SJSA1 (cell line): ENCODE results near the gene ADCY7. TPM values are rescaled to one million over a fixed set of nuclear protein-coding genes. Genes with fewer than 3 reads are reported as not detected.

Source experiments
- DNase-seq, 2 experiments: peaks; one replicate each; pipeline ENCODE4 v3.0.0-alpha.2; 2015 to 2020; ENCODE audit warnings: low spot score in 2 of 2, low read depth in 1 of 2
- H3K27ac ChIP-seq: fragments of 250-450 bp; sonication (Bioruptor Pico); 2 replicates; pipeline ENCODE4 v1.5.1; 2020; ENCODE audit warnings: mild to moderate bottlenecking, moderate library complexity
- H3K27me3 ChIP-seq: fragments of 250-450 bp; sonication (Bioruptor Pico); replicated peaks from 2 replicates; pipeline ENCODE4 v1.5.1; 2020; ENCODE audit warnings: mild to moderate bottlenecking, moderate library complexity
- H3K36me3 ChIP-seq: fragments of 250-450 bp; sonication (Bioruptor Pico); 2 replicates; pipeline ENCODE4 v1.5.1; 2020; ENCODE audit warnings: mild to moderate bottlenecking
- H3K4me1 ChIP-seq: fragments of 250-450 bp; sonication (Bioruptor Pico); replicated peaks from 2 replicates; pipeline ENCODE4 v1.6.1; 2021; ENCODE audit warnings: mild to moderate bottlenecking
- H3K4me3 ChIP-seq: fragments of 250-450 bp; sonication (Bioruptor Pico); 2 replicates; pipeline ENCODE4 v1.5.1; 2020; ENCODE audit warnings: mild to moderate bottlenecking
- H3K9me3 ChIP-seq: fragments of 250-450 bp; sonication (Bioruptor Pico); replicated peaks from 2 replicates; pipeline ENCODE4 v1.5.1; 2020; ENCODE audit warnings: mild to moderate bottlenecking
- total RNA-seq: library from RNA; depleted of rRNA; stranded (reverse); fragments of >200 nt; shearing (Covaris generic); gene quantifications from 2 replicates; pipeline ENCODE4 v1.2.3, GENCODE V29; 2014

The ADCY7 gene
- total RNA-seq, 1 experiment from 2014 or later = 103 TPM

DNA sequence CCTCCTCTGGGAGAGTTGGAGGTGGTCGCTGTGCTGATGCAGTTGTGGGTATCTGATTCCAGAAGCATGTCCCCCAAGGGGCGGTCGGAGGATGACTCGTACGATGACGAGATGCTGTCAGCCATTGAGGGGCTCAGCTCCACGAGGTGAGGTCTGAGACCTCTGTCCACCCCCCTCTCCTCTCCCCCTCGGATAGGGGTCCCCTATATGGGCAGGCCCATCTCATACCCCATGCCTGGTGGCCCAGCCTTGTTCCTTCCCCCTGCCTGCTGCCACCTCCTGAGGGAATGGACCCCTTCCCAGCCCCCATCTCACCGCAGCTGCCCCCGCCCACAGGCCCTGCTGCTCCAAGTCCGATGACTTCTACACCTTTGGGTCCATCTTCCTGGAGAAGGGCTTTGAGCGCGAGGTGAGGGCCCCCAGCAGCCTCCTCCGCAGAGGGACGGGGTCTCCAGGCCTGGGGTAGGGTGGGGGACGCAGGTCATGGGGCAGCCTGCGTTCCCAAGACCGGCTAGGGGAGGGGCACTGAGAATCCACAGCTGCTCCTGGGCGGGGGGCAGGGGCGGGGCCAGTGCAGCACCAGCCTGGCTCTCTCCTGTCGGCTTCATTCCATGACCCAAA lies 39.2 kb downstream of the ADCY7 start:
- Histone ChIP-seq H3K36me3 (peaks cover 75% of the 10 kb centered on the region), H3K27ac (peak overlapping the region; percentile 95), H3K27me3 (no peaks in the 10 kb centered on the region), H3K4me1 (peaks cover 77% of the 10 kb centered on the region), H3K4me3 (no peak overlapping the region), H3K9me3 (no peaks in the 10 kb centered on the region)
- peak in 1 of 2 experiments; percentile 45 for DNase-seq

DNA sequence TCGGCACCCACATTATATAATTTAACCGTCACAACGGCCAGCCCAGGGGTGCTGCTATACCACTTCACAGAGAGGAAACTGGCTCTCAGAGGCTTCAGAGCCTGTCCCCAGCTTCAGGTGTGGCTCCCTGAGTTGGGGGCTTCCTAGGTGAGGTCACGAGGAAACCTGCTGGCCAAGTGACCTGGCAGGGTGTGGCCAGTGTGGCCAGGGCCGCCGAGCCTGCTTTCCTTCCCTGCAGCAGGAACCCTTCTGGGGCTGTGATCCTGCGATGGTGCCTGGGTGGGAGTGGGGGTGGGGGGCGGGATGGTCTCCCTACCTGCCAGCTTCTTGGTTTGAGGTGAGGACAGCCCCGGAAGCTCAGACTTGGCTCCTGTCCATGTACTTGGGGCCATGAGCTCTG lies 39.9 kb downstream of the ADCY7 start:
- Histone ChIP-seq H3K36me3 (peaks cover 75% of the 10 kb centered on the region), H3K9me3 (no peaks in the 10 kb centered on the region), H3K27me3 (no peaks in the 10 kb centered on the region), H3K4me1 (peaks cover 70% of the 10 kb centered on the region), H3K4me3 (no peak overlapping the region), H3K27ac (no peak overlapping the region)
- peak in 1 of 2 experiments; percentile 37 for DNase-seq

DNA sequence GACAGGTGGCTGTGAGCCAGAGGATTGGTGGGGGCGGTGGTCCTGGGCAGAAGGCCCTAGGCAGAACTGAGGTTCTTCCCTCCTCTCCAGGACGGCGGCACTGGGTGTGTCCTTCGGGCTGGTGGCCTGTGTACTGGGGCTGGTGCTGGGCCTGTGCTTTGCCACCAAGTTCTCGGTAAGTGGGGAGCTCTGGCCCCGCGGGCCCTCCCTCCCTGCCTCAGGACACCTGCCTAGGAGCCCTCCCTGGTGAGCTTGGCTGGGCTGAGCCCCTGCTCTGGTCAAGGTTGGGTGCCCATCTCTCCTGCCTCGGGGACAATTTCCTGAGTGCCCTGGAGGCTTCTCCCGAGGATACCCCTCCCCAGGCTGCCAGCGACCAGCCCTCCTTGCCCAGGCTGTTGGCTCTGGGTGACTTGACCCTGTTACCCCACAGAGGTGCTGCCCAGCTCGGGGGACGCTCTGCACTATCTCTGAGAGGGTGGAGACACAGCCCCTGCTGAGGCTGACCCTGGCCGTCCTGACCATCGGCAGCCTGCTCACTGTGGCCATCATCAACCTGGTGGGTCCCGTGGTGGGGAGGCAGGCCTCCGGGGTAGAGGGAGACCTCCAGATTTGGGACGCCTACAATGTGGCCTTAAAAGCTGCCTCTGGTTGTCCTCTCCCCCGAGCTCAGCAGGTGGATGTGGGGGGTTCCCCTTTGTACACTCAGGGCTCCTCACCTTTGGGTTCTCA lies 42.0 kb downstream of the ADCY7 start:
- DNase-seq = peak in 1 of 2 experiments; percentile 39
- Histone ChIP-seq H3K27me3 (no peaks in the 10 kb centered on the region), H3K27ac (peak overlapping the region; percentile 49), H3K4me1 (peaks cover 65% of the 10 kb centered on the region), H3K4me3 (no peak overlapping the region), H3K9me3 (no peaks in the 10 kb centered on the region), H3K36me3 (peaks cover 84% of the 10 kb centered on the region)

DNA sequence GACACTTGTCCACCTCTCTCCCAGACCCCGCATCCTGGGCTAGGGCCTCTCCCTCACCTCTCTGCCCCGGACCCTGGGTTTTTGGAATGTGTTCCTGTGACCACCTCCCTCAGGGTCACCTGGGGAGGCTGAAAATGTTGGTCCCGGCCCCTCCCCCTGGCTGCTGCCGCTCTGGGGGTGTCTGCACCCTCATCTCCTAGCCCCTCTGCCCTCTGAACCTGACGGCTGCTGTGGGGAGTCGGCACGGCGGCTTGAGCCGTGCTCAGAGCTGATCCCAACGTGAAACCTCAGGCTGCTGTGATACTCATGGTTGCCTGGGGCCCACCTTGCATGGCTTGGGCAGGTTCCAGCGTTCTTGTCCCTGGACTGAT lies 42.8 kb downstream of the ADCY7 start:
- Histone ChIP-seq H3K27ac (no peak overlapping the region), H3K4me1 (peaks cover 65% of the 10 kb centered on the region), H3K9me3 (no peaks in the 10 kb centered on the region), H3K27me3 (no peaks in the 10 kb centered on the region), H3K36me3 (peaks cover 89% of the 10 kb centered on the region), H3K4me3 (no peak overlapping the region)
- peak in 1 of 2 experiments; percentile 39 for DNase-seq

DNA sequence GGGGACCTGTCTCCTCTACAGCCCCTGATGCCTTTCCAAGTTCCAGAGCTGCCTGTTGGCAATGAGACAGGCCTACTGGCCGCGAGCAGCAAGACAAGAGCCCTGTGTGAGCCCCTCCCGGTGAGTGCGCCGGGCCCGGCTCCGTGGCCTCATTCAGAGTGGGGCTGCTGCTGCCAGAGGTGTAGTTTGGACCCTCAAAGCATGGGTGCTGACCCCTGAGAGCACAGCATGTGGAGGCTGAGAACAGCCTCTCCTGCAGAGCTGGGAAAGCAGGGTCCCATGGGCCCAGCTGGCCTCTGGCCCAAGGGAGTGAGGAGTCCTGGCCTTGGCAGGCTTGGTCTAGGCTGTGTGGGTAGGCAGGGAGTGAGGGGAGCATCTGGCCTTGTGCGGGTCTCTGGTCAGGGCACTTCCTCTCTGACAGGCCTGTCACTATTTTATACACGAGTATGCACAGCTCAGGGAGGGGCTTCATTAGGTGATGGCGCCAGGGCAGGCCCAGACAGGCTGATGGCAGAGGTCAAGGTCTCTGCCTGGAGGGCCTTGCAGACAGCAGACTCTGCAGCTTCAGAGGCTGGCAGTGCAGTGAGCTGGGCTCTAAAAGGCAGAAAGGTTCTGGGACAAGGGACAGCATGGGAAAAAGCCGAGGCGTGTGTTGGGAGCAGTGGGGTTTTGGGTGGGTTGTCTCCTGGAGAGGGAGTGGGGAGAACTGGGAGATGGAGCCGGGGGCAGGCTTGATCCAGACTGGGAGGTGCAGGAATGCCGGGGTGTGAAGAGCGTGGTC lies 43.4 kb downstream of the ADCY7 start:
- H3K27ac ChIP-seq = no peak overlapping the region
- no peak overlapping the region for H3K4me3 ChIP-seq
- peaks cover 63% of the 10 kb centered on the region for H3K4me1 ChIP-seq
- peaks cover 90% of the 10 kb centered on the region for H3K36me3 ChIP-seq
- no peaks in the 10 kb centered on the region for H3K9me3 ChIP-seq
- H3K27me3 ChIP-seq = no peaks in the 10 kb centered on the region
- DNase-seq = peak in 1 of 2 experiments; percentile 38

GRCh38 chr16:50310308-50311133 lies 44.2 kb downstream of the ADCY7 start:
- H3K4me3 ChIP-seq = no peak overlapping the region
- DNase-seq = no peak
- H3K4me1 ChIP-seq = peaks cover 55% of the 10 kb centered on the region
- H3K36me3 ChIP-seq = peaks cover 90% of the 10 kb centered on the region
- no peaks in the 10 kb centered on the region for H3K9me3 ChIP-seq
- H3K27me3 ChIP-seq = no peaks in the 10 kb centered on the region
- H3K27ac ChIP-seq = no peak overlapping the region

GRCh38 chr16:50311134-50311528 lies 44.8 kb downstream of the ADCY7 start:
- Histone ChIP-seq H3K4me3 (no peak overlapping the region), H3K9me3 (no peaks in the 10 kb centered on the region), H3K27ac (no peak overlapping the region), H3K36me3 (peaks cover 90% of the 10 kb centered on the region), H3K4me1 (peaks cover 49% of the 10 kb centered on the region), H3K27me3 (no peaks in the 10 kb centered on the region)
- DNase-seq = peak in 1 of 2 experiments; percentile 41

GRCh38 chr16:50311891-50312501 lies 45.6 kb downstream of the ADCY7 start:
- no peak overlapping the region for H3K4me3 ChIP-seq
- H3K36me3 ChIP-seq = peaks cover 92% of the 10 kb centered on the region
- H3K27ac ChIP-seq = no peak overlapping the region
- no peaks in the 10 kb centered on the region for H3K9me3 ChIP-seq
- no peaks in the 10 kb centered on the region for H3K27me3 ChIP-seq
- peaks cover 40% of the 10 kb centered on the region for H3K4me1 ChIP-seq
- peak in 1 of 2 experiments; percentile 32 for DNase-seq

DNA sequence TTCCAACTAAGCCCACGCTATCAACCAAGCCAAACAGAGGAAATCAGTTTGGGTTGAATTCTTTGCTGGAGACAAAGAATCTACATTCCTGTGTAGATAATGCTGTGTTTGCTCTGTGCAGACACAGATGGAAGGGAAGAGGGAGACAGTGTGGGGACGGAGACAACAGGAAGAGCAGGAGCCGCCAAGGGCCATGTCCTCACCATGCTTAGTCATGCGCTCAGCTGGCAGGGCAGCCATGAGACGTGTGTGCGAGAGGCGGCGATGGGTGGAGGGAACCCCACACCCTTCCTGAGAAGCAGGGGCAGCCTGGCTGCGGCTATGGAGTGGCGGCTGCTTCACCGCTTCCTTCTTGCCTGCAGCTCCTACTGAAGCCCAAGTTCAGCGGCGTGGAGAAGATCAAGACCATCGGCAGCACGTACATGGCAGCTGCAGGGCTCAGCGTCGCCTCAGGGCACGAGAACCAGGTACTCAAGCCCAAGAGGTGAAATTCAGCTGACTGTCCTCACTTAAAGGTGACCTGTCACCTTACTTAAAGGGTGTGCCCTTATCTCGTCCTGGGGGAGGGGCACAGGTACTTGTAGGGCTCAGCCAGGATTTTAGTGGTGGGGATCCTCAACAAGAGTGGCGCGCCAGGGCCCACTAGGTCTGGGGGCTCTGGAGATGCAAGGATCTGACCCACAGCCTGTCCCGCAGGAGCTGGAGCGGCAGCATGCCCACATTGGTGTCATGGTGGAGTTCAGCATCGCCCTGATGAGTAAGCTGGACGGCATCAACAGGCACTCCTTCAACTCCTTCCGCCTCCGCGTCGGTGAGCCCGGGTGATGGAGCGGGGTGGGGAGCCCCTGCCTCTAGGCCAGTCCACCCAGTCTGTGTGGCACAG lies 47.5 kb downstream of the ADCY7 start:
- Histone ChIP-seq H3K27ac (peak overlapping the region; percentile 79), H3K4me3 (no peak overlapping the region), H3K4me1 (peaks cover 27% of the 10 kb centered on the region), H3K27me3 (no peaks in the 10 kb centered on the region), H3K36me3 (peaks cover 92% of the 10 kb centered on the region), H3K9me3 (no peaks in the 10 kb centered on the region)
- peak; percentile 85 to 93 for DNase-seq

DNA sequence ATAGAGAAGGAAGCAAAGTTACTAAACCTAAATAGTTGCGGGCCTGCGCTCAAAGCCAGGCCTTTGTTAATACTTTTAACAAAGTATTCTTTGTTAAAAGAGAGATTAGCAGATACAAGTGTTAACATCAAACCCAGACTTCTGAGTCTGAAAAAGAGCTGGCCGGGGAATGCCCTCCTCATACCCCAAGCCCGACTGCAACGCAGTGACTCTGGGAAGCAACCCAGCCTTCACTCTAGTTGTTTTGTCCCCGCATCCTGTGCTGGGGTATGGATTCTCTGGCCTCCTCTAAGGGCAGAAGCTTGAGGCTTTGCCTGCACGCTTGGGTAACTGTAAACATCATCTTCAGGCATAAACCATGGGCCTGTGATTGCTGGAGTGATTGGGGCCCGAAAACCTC lies 48.3 kb downstream of the ADCY7 start:
- Histone ChIP-seq H3K27me3 (no peaks in the 10 kb centered on the region), H3K36me3 (peaks cover 92% of the 10 kb centered on the region), H3K9me3 (no peaks in the 10 kb centered on the region), H3K27ac (no peak overlapping the region), H3K4me1 (peaks cover 27% of the 10 kb centered on the region), H3K4me3 (no peak overlapping the region)
- no peak for DNase-seq

GRCh38 chr16:50315346-50315997 lies 49.1 kb downstream of the ADCY7 start:
- no peak for DNase-seq
- Histone ChIP-seq H3K36me3 (peaks cover 95% of the 10 kb centered on the region), H3K27me3 (no peaks in the 10 kb centered on the region), H3K4me1 (peaks cover 27% of the 10 kb centered on the region), H3K4me3 (no peak overlapping the region), H3K9me3 (no peaks in the 10 kb centered on the region), H3K27ac (no peak overlapping the region)
